ENCODE data around the gene ANGPT4. TPM values are rescaled to one million over a fixed set of nuclear protein-coding genes. Genes with fewer than 3 reads are reported as not detected.

ANGPT4 gene
- total RNA-seq, 1 experiment from 2014 or later, result not detected

GRCh38 chr20:920311-920710, 4.2 kb upstream of the ANGPT4 start:
- POLR2A ChIA-PET, result no interaction called here
- BruUV-seq (replicated peaks), result no TSS peak
- DNase-seq (ENCODE audit: low read depth, low spot score), result no peak
- Histone ChIP-seq H3K4me1 (ENCODE audit: control insufficient read depth, insufficient read depth, low read length) (no peaks in the 10 kb centered on the region), H3K4me3 (ENCODE audit: low read depth in 2 of 2, low read length in 2 of 2) (no peak overlapping the region), H3K36me3 (ENCODE audit: control insufficient read depth, insufficient read depth, low read length) (no peaks in the 10 kb centered on the region), H3K27ac (ENCODE audit: low read length) (no peak overlapping the region), H3K27me3 (ENCODE audit: control insufficient read depth, insufficient read depth, low read length) (no peaks in the 10 kb centered on the region), H3K9me3 (ENCODE audit: control insufficient read depth, insufficient read depth, low read depth, low read length) (no peaks in the 10 kb centered on the region)
- CTCF ChIA-PET, result no interaction called here
- no peak for ATAC-seq
- in situ Hi-C loops (cut with HindIII; ENCODE audit: low pct_unique_long_range_greater_than_20kb, low sequenced_read_pairs), result no loop called here
- TF ChIP-seq CTCF (IDR thresholded peaks at IDR 0.05) (no peak), TCF7L2 (IDR thresholded peaks at IDR 0.05; ENCODE audit: low read depth, low read length) (no peak), POLR2AphosphoS5 (IDR thresholded peaks at IDR 0.05; ENCODE audit: low read depth, low read length) (no peak), SIN3A (IDR thresholded peaks at IDR 0.05; ENCODE audit: borderline replicate concordance, insufficient read depth, low read depth, low read length) (no peak)
- TF ChIP-seq, protein P1, sequence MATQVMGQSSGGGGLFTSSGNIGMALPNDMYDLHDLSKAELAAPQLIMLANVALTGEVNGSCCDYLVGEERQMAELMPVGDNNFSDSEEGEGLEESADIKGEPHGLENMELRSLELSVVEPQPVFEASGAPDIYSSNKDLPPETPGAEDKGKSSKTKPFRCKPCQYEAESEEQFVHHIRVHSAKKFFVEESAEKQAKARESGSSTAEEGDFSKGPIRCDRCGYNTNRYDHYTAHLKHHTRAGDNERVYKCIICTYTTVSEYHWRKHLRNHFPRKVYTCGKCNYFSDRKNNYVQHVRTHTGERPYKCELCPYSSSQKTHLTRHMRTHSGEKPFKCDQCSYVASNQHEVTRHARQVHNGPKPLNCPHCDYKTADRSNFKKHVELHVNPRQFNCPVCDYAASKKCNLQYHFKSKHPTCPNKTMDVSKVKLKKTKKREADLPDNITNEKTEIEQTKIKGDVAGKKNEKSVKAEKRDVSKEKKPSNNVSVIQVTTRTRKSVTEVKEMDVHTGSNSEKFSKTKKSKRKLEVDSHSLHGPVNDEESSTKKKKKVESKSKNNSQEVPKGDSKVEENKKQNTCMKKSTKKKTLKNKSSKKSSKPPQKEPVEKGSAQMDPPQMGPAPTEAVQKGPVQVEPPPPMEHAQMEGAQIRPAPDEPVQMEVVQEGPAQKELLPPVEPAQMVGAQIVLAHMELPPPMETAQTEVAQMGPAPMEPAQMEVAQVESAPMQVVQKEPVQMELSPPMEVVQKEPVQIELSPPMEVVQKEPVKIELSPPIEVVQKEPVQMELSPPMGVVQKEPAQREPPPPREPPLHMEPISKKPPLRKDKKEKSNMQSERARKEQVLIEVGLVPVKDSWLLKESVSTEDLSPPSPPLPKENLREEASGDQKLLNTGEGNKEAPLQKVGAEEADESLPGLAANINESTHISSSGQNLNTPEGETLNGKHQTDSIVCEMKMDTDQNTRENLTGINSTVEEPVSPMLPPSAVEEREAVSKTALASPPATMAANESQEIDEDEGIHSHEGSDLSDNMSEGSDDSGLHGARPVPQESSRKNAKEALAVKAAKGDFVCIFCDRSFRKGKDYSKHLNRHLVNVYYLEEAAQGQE (IDR thresholded peaks at IDR 0.05; ENCODE audit: insufficient read depth in 1 of 2, low read depth in 2 of 2, low read length in 1 of 2), result no peak
- intact Hi-C loops (cut with micrococcal nuclease; ENCODE audit: unreplicated experiment), result no loop called here

DNA sequence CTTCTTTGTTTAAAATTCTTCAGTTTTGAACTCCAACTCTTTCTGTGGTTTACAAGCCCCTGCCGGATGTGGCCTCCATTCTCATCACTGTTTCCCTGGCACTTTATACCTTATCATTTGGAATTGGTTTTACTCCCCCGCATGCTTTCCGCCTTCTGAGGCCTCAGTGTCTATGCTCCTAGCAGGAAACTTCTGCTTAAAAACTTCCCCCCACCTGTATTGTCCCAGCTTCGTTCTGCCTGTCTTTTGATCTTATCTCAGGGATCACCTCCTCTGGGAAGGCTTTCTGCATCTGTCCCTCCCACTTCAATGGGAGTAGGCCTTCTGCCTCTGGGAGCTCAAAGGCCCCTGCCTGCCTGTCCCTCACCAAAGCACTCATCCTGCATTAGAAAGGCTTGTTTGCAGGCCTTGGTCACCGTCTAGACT, 3.4 kb upstream of the ANGPT4 start:
- ATAC-seq, result no peak
- Histone ChIP-seq H3K27ac (ENCODE audit: low read length) (no peak overlapping the region), H3K27me3 (ENCODE audit: control insufficient read depth, insufficient read depth, low read length) (no peaks in the 10 kb centered on the region), H3K9me3 (ENCODE audit: control insufficient read depth, insufficient read depth, low read depth, low read length) (no peaks in the 10 kb centered on the region), H3K36me3 (ENCODE audit: control insufficient read depth, insufficient read depth, low read length) (no peaks in the 10 kb centered on the region), H3K4me1 (ENCODE audit: control insufficient read depth, insufficient read depth, low read length) (no peaks in the 10 kb centered on the region), H3K4me3 (ENCODE audit: low read depth in 2 of 2, low read length in 2 of 2) (no peak overlapping the region)
- TF ChIP-seq SIN3A (IDR thresholded peaks at IDR 0.05; ENCODE audit: borderline replicate concordance, insufficient read depth, low read depth, low read length) (no peak), POLR2AphosphoS5 (IDR thresholded peaks at IDR 0.05; ENCODE audit: low read depth, low read length) (no peak), TCF7L2 (IDR thresholded peaks at IDR 0.05; ENCODE audit: low read depth, low read length) (no peak), CTCF (IDR thresholded peaks at IDR 0.05) (no peak)
- TF ChIP-seq, protein P1 (IDR thresholded peaks at IDR 0.05; ENCODE audit: insufficient read depth in 1 of 2, low read depth in 2 of 2, low read length in 1 of 2), result no peak
- ChIA-PET CTCF (no interaction called here), POLR2A (no interaction called here)
- BruUV-seq (replicated peaks), result no TSS peak
- intact Hi-C loops (cut with micrococcal nuclease; ENCODE audit: unreplicated experiment) (no loop called here), in situ Hi-C loops (cut with HindIII; ENCODE audit: low pct_unique_long_range_greater_than_20kb, low sequenced_read_pairs) (no loop called here)
- DNase-seq (ENCODE audit: low read depth, low spot score), result no peak
